Panc1 (cell line): Measurements from ENCODE around the gene C6orf62. TPM values are rescaled to one million over a fixed set of nuclear protein-coding genes. Genes with fewer than 3 reads are reported as not detected.

Source experiments
- ATAC-seq: fragments of 200-7000 bp; cut with Tn5 transposase; 2 replicates; pipeline ENCODE4 v1.9.1; 2020; ENCODE audit warnings: mild to moderate bottlenecking, moderate library complexity
- BruUV-seq: library from RNA; stranded (reverse); fragments of 400-500 nt; replicated peaks from 2 replicates; lab custom pipeline; 2021; lab: Mats Ljungman, UMichigan
- CTCF ChIA-PET: fragments of 300-600 bp; sonication (Branson Sonifier 250); formaldehyde crosslinking; loops from one replicate; lab custom pipeline; 2022; ENCODE audit warnings: antibody characterized with exemption; lab: Charles Lee
- POLR2A ChIA-PET: fragments of 300-600 bp; sonication (Branson Sonifier 250); formaldehyde crosslinking; loops from one replicate; lab custom pipeline; 2022; ENCODE audit warnings: antibody characterized with exemption; lab: Charles Lee
- DNase-seq: peaks from one replicate; pipeline ENCODE4 v3.0.0-alpha.2; 2010; ENCODE audit warnings: low read depth, low spot score
- H3K27ac ChIP-seq: 2 replicates; pipeline ENCODE4 v1.5.1; 2011; ENCODE audit warnings: mild to moderate bottlenecking, low read length, inconsistent platforms
- H3K27me3 ChIP-seq: fragments of 200-500 bp; sonication (Bioruptor generic); 2 replicates; pipeline ENCODE4 v1.6.0; 2014; ENCODE audit warnings: low read length, inconsistent platforms; ENCODE audit not compliant: control insufficient read depth, insufficient read depth
- H3K36me3 ChIP-seq: fragments of 200-500 bp; sonication (Bioruptor generic); 2 replicates; pipeline ENCODE4 v1.5.1; 2014; ENCODE audit warnings: inconsistent platforms, mild to moderate bottlenecking, low read length, moderate library complexity; ENCODE audit not compliant: control insufficient read depth, insufficient read depth
- H3K4me1 ChIP-seq: 2 replicates; pipeline ENCODE4 v1.5.1; 2011; ENCODE audit warnings: inconsistent platforms, mild to moderate bottlenecking, low read length, moderate library complexity; ENCODE audit not compliant: control insufficient read depth, insufficient read depth
- H3K4me3 ChIP-seq, 2 experiments: 2 replicates each; pipeline ENCODE4 v1.5.1; 2011 to 2012; ENCODE audit warnings: low read depth in 2 of 2, low read length in 2 of 2, mild to moderate bottlenecking in 2 of 2, inconsistent platforms in 1 of 2, moderate library complexity in 1 of 2
- H3K9me3 ChIP-seq: fragments of 200-500 bp; sonication (Bioruptor generic); 2 replicates; pipeline ENCODE4 v1.5.1; 2014; ENCODE audit warnings: low read depth, mild to moderate bottlenecking, inconsistent platforms, low read length, moderate library complexity; ENCODE audit not compliant: control insufficient read depth, insufficient read depth
- CTCF ChIP-seq: fragments of 450-650 bp; IDR thresholded peaks from 2 replicates; pipeline ENCODE4 v1.5.1; 2017; ENCODE audit warnings: mild to moderate bottlenecking
- POLR2AphosphoS5 ChIP-seq: IDR thresholded peaks from 2 replicates; pipeline ENCODE4 v1.6.1; 2012; ENCODE audit warnings: mild to moderate bottlenecking, low read depth, low read length, moderate library complexity
- REST ChIP-seq, 2 experiments: IDR thresholded peaks; 2 replicates each; pipeline ENCODE4 v1.6.1; 2011 to 2012; ENCODE audit warnings: low read depth in 2 of 2, control low read depth in 1 of 2, low read length in 1 of 2, mild to moderate bottlenecking in 1 of 2, moderate library complexity in 1 of 2; ENCODE audit not compliant: insufficient read depth in 1 of 2
- SIN3A ChIP-seq: IDR thresholded peaks from 2 replicates; pipeline ENCODE4 v1.6.1; 2012; ENCODE audit warnings: low read depth, mild to moderate bottlenecking, low read length, moderate library complexity, borderline replicate concordance; ENCODE audit not compliant: insufficient read depth
- TCF7L2 ChIP-seq: IDR thresholded peaks from 2 replicates; pipeline ENCODE4 v1.6.1; 2011; ENCODE audit warnings: mild to moderate bottlenecking, low read depth, low read length, inconsistent platforms
- in situ Hi-C: cut with HindIII; loops from 2 replicates; pipeline ENCODE4 v1.10.0; 2016; ENCODE audit warnings: low sequenced_read_pairs, low pct_unique_long_range_greater_than_20kb
- intact Hi-C: fragments of 100-400 bp; cut with micrococcal nuclease; formaldehyde crosslinking; loops from one replicate; pipeline ENCODE4 v1.10.0; 2022; ENCODE audit not compliant: unreplicated experiment
- total RNA-seq: library from RNA; stranded (reverse); gene quantifications from one replicate; pipeline ENCODE4 v1.2.1, GENCODE V29; 2021; ENCODE audit not compliant: unreplicated experiment

The C6orf62 gene
- total RNA-seq, 1 experiment from 2014 or later = 153 TPM

- H3K27ac ChIP-seq = no peak overlapping the region
- no peaks in the 10 kb centered on the region for H3K36me3 ChIP-seq
- ATAC-seq = no peak
- intact Hi-C loops = loop anchor here (2.0 kb wide), 1 partner anchor 169 kb away; no protein-coding TSS in a partner anchor
- peaks cover 3% of the 10 kb centered on the region; the same call in 1 of the 2 replicates for H3K4me1 ChIP-seq
- BruUV-seq = no TSS peak
- H3K4me3 ChIP-seq = no peak overlapping the region
- TF ChIP-seq POLR2AphosphoS5 (no peak), REST (IDR thresholded peaks at IDR 0.05; ENCODE audit: insufficient read depth in 1 of 2, low read depth in 2 of 2, low read length in 1 of 2) (no peak), TCF7L2 (no peak), SIN3A (no peak), CTCF (no peak)
- ChIA-PET CTCF (interaction anchor here (1.3 kb wide), 1 partner anchor 113 kb away, joined by 3 read pairs; no protein-coding TSS in a partner anchor), POLR2A (no interaction called here)
- no peaks in the 10 kb centered on the region for H3K27me3 ChIP-seq
- no peaks in the 10 kb centered on the region for H3K9me3 ChIP-seq
- DNase-seq = no peak
- in situ Hi-C loops = no loop called here
Observed at GRCh38 chr6:24694198-24694597, 24.8 kb downstream of the C6orf62 start.

GRCh38 chr6:24692848-24693592, 25.9 kb downstream of the C6orf62 start:
- no TSS peak for BruUV-seq
- no peaks in the 10 kb centered on the region for H3K9me3 ChIP-seq
- CTCF ChIA-PET = no interaction called here
- intact Hi-C loops (no loop called here), in situ Hi-C loops (no loop called here)
- H3K27ac ChIP-seq = no peak overlapping the region
- POLR2A ChIA-PET = no interaction called here
- H3K27me3 ChIP-seq = no peaks in the 10 kb centered on the region
- no peak overlapping the region for H3K4me3 ChIP-seq
- no peak for TF ChIP-seq POLR2AphosphoS5
- TF ChIP-seq REST (IDR thresholded peaks at IDR 0.05; ENCODE audit: insufficient read depth in 1 of 2, low read depth in 2 of 2, low read length in 1 of 2) = no peak
- no peak for TF ChIP-seq CTCF
- TF ChIP-seq SIN3A = no peak
- no peak for TF ChIP-seq TCF7L2
- peaks cover 3% of the 10 kb centered on the region; the same call in 1 of the 2 replicates for H3K4me1 ChIP-seq
- DNase-seq = no peak
- H3K36me3 ChIP-seq = no peaks in the 10 kb centered on the region
- no peak for ATAC-seq
